Type B pancreatic cell (in vitro differentiated cells): Measurements from ENCODE around the gene NDFIP1. TPM values are rescaled to one million over a fixed set of nuclear protein-coding genes. Genes with fewer than 3 reads are reported as not detected.

Experiments
- DNase-seq: peaks from one replicate; pipeline ENCODE4 v3.0.0; 2021; ENCODE audit warnings: mixed read lengths; ENCODE audit not compliant: unreplicated experiment; ENCODE audit errors: extremely low spot score
- H3K27ac Mint-ChIP-seq: 2 replicates; pipeline ENCODE4 v1.8.0; 2021; ENCODE audit warnings: mild to moderate bottlenecking, mixed read lengths
- H3K27me3 Mint-ChIP-seq: 2 replicates; pipeline ENCODE4 v1.8.0; 2021; ENCODE audit warnings: mixed read lengths
- H3K36me3 Mint-ChIP-seq: 2 replicates; pipeline ENCODE4 v1.8.0; 2021; ENCODE audit warnings: mixed read lengths
- H3K4me1 Mint-ChIP-seq: one replicate; pipeline ENCODE4 v1.8.0; 2021; ENCODE audit warnings: mixed read lengths; ENCODE audit not compliant: unreplicated experiment
- H3K4me3 Mint-ChIP-seq: 2 replicates; pipeline ENCODE4 v1.8.0; 2021; ENCODE audit warnings: mild to moderate bottlenecking, mixed read lengths
- H3K9me3 Mint-ChIP-seq: 2 replicates; pipeline ENCODE4 v1.8.0; 2021; ENCODE audit warnings: mixed read lengths
- CTCF ChIP-seq: fragments of 200-600 bp; sonication (generic); conservative IDR thresholded peaks from 2 replicates; pipeline ENCODE4 v1.5.0; 2021; ENCODE audit warnings: antibody characterized with exemption, mild to moderate bottlenecking
- total RNA-seq: library from RNA; stranded (reverse); gene quantifications from 2 replicates; pipeline ENCODE4 v1.2.1, GENCODE V29; 2021; ENCODE audit warnings: low replicate concordance

Gene NDFIP1
- total RNA-seq, 1 donor from 2014 or later = 57.7 TPM

- H3K36me3 Mint-ChIP-seq = no peaks in the 10 kb centered on the region
- H3K27ac Mint-ChIP-seq = no peak overlapping the region
- H3K27me3 Mint-ChIP-seq = no peaks in the 10 kb centered on the region
- H3K9me3 Mint-ChIP-seq = no peaks in the 10 kb centered on the region
- no peak for TF ChIP-seq CTCF
- H3K4me1 Mint-ChIP-seq = peaks cover 14% of the 10 kb centered on the region
- no peak for DNase-seq
- no peak overlapping the region for H3K4me3 Mint-ChIP-seq
Measured at GRCh38 chr5:142181096-142181495, 72.5 kb downstream of the NDFIP1 start.

- H3K36me3 Mint-ChIP-seq = no peaks in the 10 kb centered on the region
- H3K27ac Mint-ChIP-seq = no peak overlapping the region
- DNase-seq = no peak
- H3K4me3 Mint-ChIP-seq = no peak overlapping the region
- no peaks in the 10 kb centered on the region for H3K27me3 Mint-ChIP-seq
- H3K4me1 Mint-ChIP-seq = peaks cover 19% of the 10 kb centered on the region
- no peaks in the 10 kb centered on the region for H3K9me3 Mint-ChIP-seq
- TF ChIP-seq CTCF = no peak
Measured at GRCh38 chr5:142181547-142182163, 73.1 kb downstream of the NDFIP1 start.

GRCh38 chr5:142182840-142183239, 74.3 kb downstream of the NDFIP1 start:
- H3K36me3 Mint-ChIP-seq = no peaks in the 10 kb centered on the region
- H3K27ac Mint-ChIP-seq = no peak overlapping the region
- no peaks in the 10 kb centered on the region for H3K9me3 Mint-ChIP-seq
- H3K27me3 Mint-ChIP-seq = no peaks in the 10 kb centered on the region
- peaks cover 19% of the 10 kb centered on the region for H3K4me1 Mint-ChIP-seq
- no peak for TF ChIP-seq CTCF
- no peak for DNase-seq
- no peak overlapping the region for H3K4me3 Mint-ChIP-seq

GRCh38 chr5:142183561-142183960, 75.0 kb downstream of the NDFIP1 start:
- Mint-ChIP-seq H3K9me3 (no peaks in the 10 kb centered on the region), H3K4me3 (no peak overlapping the region), H3K4me1 (peaks cover 19% of the 10 kb centered on the region), H3K27ac (no peak overlapping the region), H3K36me3 (no peaks in the 10 kb centered on the region), H3K27me3 (no peaks in the 10 kb centered on the region)
- DNase-seq = no peak
- no peak for TF ChIP-seq CTCF

- no peak overlapping the region for H3K4me3 Mint-ChIP-seq
- H3K9me3 Mint-ChIP-seq = no peaks in the 10 kb centered on the region
- no peaks in the 10 kb centered on the region for H3K36me3 Mint-ChIP-seq
Measured at GRCh38 chr5:142184988-142185387, 76.4 kb downstream of the NDFIP1 start.

More at GRCh38 chr5:142184988-142185387, 76.4 kb downstream of the NDFIP1 start:
- H3K27me3 Mint-ChIP-seq = no peaks in the 10 kb centered on the region
- TF ChIP-seq CTCF = no peak
- peaks cover 19% of the 10 kb centered on the region for H3K4me1 Mint-ChIP-seq
- H3K27ac Mint-ChIP-seq = no peak overlapping the region
- DNase-seq = no peak
